H1 (cell line): ENCODE results near the gene ANXA5. TPM values are rescaled to one million over a fixed set of nuclear protein-coding genes. Genes with fewer than 3 reads are reported as not detected.

Experiments
- ASH2L ChIP-seq: fragments of 200-600, 300-600 bp; sonication (generic); IDR thresholded peaks from one replicate; pipeline ENCODE4 v1.7.1; 2017; ENCODE audit warnings: low read length
- BRCA1 ChIP-seq: IDR thresholded peaks from 2 replicates; pipeline ENCODE4 v1.6.1; 2012; ENCODE audit warnings: low read depth, low read length, improper control_type of control experiment
- CTCF ChIP-seq, 3 experiments: IDR thresholded peaks; 1 replicate in 2 of 3; 2 replicates in 1 of 3; pipeline versions ENCODE4 v1.5.1 to v1.6.1; 2011; ENCODE audit warnings: low read length in 3 of 3, mild to moderate bottlenecking in 3 of 3, inconsistent platforms in 2 of 3, low read depth in 1 of 3, moderate library complexity in 1 of 3; ENCODE audit not compliant: insufficient read depth in 1 of 3; ENCODE audit errors: control extremely low read depth in 1 of 3
- HDAC2 ChIP-seq, 2 experiments: fragments of 300-600 bp in 1 of 2; sonication (generic) in 1 of 2; IDR thresholded peaks; 2 replicates each; pipeline ENCODE4 v1.6.1; 2011 to 2012; ENCODE audit warnings: low read depth in 2 of 2, low read length in 2 of 2, mild to moderate bottlenecking in 2 of 2, moderate library complexity in 2 of 2, borderline replicate concordance in 1 of 2, inconsistent platforms in 1 of 2
- KDM4A ChIP-seq: IDR thresholded peaks from one replicate; pipeline ENCODE4 v1.7.1; 2012; ENCODE audit warnings: low read depth, mild to moderate bottlenecking, moderate library complexity, low read length, inconsistent platforms; ENCODE audit not compliant: severe bottlenecking
- NRF1 ChIP-seq: IDR thresholded peaks from 2 replicates; pipeline ENCODE4 v1.6.1; 2011; ENCODE audit warnings: mild to moderate bottlenecking, low read depth, low read length, improper control_type of control experiment
- RBBP5 ChIP-seq: IDR thresholded peaks from 2 replicates; pipeline ENCODE4 v1.7.1; 2012; ENCODE audit warnings: low read depth, mild to moderate bottlenecking, inconsistent platforms, low read length, moderate library complexity, borderline replicate concordance
- SIN3A ChIP-seq, 2 experiments: IDR thresholded peaks in 1 of 2; conservative IDR thresholded peaks in 1 of 2; 2 replicates each; pipeline ENCODE4 v1.6.1; 2011 to 2012; ENCODE audit warnings: low read length in 2 of 2, improper control_type of control experiment in 1 of 2, low read depth in 1 of 2, mild to moderate bottlenecking in 1 of 2
- SP2 ChIP-seq: IDR thresholded peaks from 2 replicates; pipeline ENCODE4 v1.6.1; 2012; ENCODE audit warnings: mild to moderate bottlenecking, low read length, inconsistent platforms
- SUZ12 ChIP-seq: fragments of 200-600 bp; sonication (generic); IDR thresholded peaks from 2 replicates; pipeline ENCODE4 v1.6.1; 2012; ENCODE audit warnings: mild to moderate bottlenecking, inconsistent platforms, low read length, moderate library complexity, mixed read lengths
- polyA plus RNA-seq, 7 experiments: library from polyadenylated mRNA; depleted of rRNA in 3 of 7; stranded (reverse) in 5 of 7; unstranded in 2 of 7; fragments of >200 nt in 5 of 7; fragments of 200-250 nt in 2 of 7; gene quantifications; 1 replicate in 5 of 7; 2 replicates in 1 of 7; 4 replicates in 1 of 7; pipeline versions ENCODE4 v1.2.1 to v1.2.3, GENCODE V29; 2011 to 2013; ENCODE audit warnings: missing spikeins in 2 of 7, mixed read lengths in 2 of 7
- total RNA-seq: library from RNA; stranded (reverse); fragmentation: NEBNext Ultra II Directional; extraction: Animal tissue kit (Norgen Biotek cat#: 25700); gene quantifications from 2 replicates; pipeline ENCODE4 v1.2.1, GENCODE V29; 2021

ANXA5 gene
- total and polyA plus RNA-seq, 2 of the 8 experiments (the other 6 are each of a cell fraction or from before 2014, with no cell fraction given) = 213 to 221 TPM

DNA sequence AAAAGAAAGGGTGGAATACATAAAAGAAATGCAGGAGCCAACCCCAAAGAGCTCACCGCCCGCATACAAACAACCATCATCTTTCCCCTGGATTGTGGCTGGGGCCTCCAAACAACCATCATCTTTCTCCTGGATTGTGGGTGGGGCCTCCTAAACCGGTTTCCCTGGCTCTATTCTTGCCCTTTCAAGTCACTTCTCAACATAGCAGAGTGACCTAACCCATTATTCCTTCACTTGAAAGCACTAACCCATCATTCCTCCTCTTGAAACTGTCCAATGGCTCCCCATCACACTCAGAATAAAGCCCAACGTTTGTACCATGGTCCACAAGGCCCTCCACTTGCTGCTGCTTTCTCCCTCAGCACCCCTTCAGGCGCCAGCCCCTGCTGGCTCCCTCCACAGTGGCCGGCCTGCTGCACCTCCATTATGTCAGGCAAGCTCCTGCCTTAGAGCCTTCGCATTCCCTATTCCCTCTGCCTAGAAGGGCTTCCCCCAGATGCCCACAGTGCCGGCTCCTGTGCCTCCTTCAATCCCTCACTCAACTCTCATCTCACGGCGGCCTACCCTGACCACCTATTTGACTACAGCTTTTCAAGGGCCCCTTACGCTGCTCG lies 44.1 kb upstream of the ANXA5 start (continued):
- TF ChIP-seq SP2 (no peak), CTCF (IDR thresholded peaks at IDR 0.05; ENCODE audit: control extremely low read depth in 1 of 3, insufficient read depth in 1 of 3, low read depth in 1 of 3, low read length in 3 of 3) (no peak), KDM4A (no peak), RBBP5 (no peak), NRF1 (no peak), SUZ12 (no peak), ASH2L (peak; percentile 60), BRCA1 (no peak), SIN3A (conservative IDR thresholded peaks at IDR 0.05 in 1 of 2, IDR thresholded peaks at IDR 0.05 in 1 of 2; ENCODE audit: low read depth in 1 of 2, low read length in 2 of 2) (no peak), HDAC2 (IDR thresholded peaks at IDR 0.05; ENCODE audit: borderline replicate concordance in 1 of 2, low read depth in 2 of 2, low read length in 2 of 2) (no peak)
